Measurements from ENCODE around the gene GAB3.
"Not testable (repeated sequence)": the region's sequence is repeated elsewhere in the genome, so short reads cannot be mapped to it uniquely, and the experiment has no call there.

GAB3 gene

GRCh38 chrX:154724993-154725756 is 25.7 kb downstream of the GAB3 start:
- DNase-seq: no peak

DNA sequence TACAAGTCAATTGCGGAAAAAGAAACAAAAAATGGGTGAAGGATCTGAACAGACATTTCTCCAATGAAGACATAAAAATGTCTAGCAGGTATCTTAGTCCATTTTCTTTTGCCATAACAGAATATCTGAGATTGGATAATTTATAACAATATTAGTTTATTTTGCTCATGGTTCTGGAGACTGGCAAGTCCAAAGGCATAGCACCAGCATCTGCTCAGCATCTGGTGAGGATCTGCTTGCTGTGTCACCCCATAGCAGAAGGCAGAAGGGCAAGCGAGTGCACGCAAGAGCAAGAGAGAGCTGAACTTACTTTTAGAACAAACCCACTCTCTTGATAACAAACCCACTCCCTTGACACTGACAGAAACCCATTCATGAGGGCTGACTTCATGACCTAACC is 29.7 kb downstream of the GAB3 start:
- DNase-seq: no peak

DNA sequence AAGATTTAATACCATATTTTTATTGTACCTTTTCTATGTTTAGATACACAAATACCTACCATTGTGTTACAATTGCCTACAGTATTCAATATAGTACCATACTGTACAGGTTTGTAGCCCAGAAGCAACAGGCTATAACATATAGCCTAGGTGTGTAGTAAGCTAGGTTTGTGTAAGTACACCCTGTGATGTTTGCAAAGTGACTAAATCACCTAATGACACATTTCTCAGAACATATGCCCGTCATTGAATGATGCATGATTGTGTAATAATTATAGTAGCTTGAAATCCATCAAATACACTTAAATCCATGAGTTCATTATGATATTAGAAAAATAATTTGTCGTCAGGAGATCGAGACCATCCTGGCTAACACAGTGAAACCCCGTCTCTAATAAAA is 30.8 kb downstream of the GAB3 start:
- no peak for DNase-seq

DNA sequence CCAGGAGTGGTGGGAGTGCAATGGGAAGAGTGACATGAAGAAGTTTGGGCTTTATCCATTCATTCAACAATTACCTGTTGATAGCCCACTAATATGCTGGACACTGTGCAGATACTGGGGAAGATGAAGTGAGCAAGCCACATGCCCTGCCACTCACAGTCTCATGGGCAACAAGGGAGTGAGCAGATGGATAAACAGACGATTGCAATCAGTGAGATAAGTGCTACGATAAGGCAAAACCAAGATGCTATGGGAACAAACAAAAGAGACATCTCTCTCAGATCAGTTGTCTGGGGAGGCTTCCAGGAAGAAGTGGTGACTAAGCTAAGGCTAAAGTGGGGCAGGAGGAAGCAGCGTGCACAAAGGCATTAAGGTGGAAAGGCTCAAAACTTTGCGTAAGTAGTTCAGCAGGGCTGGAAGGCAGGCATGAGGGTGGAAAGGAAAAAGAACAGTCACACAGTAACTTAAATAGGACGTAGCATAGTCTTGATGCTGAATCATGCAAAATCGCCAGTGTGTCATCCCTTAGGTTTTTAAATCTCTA is 31.7 kb downstream of the GAB3 start:
- DNase-seq: no peak

DNA sequence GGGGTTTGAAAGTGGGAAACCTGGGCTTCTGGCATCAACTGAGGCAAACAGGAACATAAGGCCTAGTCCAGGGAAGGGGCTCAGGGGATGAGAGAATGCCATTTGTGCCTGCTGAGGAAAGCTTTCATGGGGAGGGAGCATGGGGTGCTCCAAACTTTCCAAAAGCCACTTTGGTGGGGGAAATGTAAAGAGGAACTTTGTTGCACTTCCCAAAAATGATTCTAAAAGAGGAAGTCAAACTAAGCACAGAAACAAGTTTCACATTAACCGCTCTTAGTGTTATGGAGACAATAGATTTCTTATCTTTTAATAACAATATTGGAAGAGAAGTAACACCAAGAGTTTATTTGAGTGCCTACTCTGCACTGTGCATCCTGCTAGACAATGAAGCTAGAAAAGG is 32.3 kb downstream of the GAB3 start:
- no peak for DNase-seq

- no peak for DNase-seq
Measured at GRCh38 chrX:154717824-154718223, 33.1 kb downstream of the GAB3 start.

- DNase-seq: no peak
Measured at GRCh38 chrX:154715825-154716224, 35.1 kb downstream of the GAB3 start.

GRCh38 chrX:154714925-154715324 is 36.0 kb downstream of the GAB3 start:
- DNase-seq: peak in 17 of 58 donors; percentile 1 to 65 (median 14)

- DNase-seq: no peak
Measured at GRCh38 chrX:154712781-154713740, 37.8 kb downstream of the GAB3 start.

GRCh38 chrX:154711264-154711663 is 39.6 kb downstream of the GAB3 start:
- no peak for DNase-seq

DNA sequence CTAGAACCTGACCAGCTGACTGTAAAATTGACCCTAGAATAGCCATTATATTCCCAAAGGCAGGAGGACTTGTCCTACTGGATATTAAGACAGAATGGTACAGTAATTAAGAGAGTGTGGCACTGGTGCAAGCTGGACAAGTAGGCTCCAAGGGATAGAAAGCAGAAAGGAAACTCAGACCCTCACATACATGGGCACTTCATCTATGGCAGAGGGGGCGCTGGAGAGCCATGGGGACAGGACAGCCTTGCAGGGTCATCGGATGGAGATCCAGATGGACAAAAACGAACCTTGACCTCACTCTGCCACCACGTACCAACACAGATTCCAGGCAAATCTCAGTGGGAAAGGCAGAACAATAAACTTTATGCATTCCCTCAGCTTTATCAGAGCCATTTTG is 40.6 kb downstream of the GAB3 start:
- DNase-seq: no peak

- no peak for DNase-seq
Measured at GRCh38 chrX:154698630-154699248, 52.1 kb downstream of the GAB3 start.

DNA sequence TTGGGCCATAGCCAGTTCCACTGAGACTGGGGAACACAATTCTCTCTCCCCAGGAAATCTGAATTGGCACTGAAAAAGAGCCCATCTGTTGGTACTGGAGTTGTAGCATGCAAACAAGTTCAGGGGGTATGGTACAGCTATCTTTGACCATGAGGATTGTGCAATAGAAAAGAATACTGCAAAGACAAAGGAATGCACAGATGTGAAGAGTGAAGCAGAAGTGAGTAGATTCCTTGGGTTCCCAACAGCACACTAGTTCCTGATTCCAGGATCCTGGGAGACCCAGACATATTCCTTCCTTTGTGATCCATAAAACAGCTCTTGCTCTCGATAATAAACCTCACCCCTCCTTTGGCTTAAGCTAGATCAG is 54.2 kb downstream of the GAB3 start:
- no peak for DNase-seq

GRCh38 chrX:154695911-154696675 is 54.8 kb downstream of the GAB3 start:
- DNase-seq: peak in 1 of 58 donors; percentile 7

- DNase-seq: no peak
Measured at GRCh38 chrX:154693394-154693793, 57.5 kb downstream of the GAB3 start.

DNA sequence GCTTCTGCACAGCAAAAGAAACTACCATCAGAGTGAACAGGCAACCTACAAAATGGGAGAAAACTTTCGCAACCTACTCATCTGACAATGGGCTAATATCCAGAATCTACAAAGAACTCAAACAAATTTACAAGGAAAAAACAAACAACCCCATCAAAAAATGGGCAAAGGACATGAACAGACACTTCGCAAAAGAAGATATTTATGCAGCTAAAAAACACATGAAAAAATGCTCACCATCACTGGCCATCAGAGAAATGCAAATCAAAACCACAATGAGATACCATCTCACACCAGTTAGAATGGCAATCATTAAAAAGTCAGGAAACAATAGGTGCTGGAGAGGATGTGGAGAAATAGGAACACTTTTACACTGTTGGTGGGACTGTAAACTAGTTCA is 60.4 kb downstream of the GAB3 start:
- not testable (repeated sequence) for DNase-seq

DNA sequence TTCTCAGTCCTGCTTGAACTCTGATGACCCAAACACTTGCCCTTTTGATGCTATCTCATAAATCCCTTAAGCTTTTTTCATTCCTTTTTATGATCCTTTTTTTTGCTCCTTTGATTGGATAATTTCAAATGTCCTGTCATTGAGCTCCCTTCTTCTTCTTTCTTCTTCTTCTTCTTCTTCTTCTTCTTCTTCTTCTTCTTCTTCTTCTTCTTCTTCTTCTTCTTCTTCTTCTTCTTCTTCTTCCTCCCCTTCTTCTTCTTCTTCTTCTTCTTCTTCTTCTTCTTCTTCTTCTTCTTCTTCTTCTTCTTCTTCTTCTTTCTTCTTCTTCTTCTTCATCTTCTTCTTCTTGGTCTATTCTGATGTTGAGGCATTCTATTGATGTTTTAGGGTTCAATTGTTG is 78.8 kb downstream of the GAB3 start:
- DNase-seq: not testable (repeated sequence)

DNA sequence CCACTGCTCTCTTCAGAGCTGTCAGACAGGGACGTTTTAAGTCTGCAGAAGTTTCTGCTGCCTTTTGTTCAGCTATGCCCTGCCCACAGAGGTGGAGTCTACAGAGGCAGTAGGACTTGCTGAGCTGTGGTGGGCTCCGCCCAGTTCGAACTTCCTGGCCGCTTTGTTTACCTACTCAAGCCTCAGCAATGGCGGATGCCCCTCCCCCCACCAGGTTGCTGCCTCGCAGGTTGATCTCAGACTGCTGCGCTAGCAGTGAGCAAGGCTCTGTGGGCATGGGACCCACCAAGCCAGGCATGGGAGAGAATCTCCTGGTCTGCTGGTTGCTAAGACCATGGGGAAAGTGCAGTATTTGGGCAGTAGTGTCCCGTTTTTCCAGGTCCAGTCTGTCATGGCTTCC is 80.0 kb downstream of the GAB3 start:
- not testable (repeated sequence) for DNase-seq

DNA sequence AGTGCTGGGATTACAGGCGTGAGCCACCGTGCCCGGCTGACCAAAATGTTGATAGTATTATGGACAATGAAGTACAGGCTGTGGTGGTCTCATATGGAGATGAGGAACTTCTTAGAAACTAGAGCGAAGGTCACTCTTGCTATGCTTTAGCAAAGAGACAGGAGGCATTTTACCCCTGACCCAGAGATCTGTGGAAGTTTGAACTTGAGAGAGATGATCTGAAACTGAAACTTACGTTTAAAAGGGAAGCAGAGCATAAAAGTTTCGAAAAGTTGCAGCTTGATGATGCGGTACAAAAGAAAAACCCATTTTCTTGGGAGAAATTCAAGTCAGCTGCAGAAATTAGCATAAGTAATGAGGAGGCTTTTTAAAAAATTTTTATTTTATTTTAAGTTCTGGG is 89.0 kb downstream of the GAB3 start:
- DNase-seq: no peak

DNA sequence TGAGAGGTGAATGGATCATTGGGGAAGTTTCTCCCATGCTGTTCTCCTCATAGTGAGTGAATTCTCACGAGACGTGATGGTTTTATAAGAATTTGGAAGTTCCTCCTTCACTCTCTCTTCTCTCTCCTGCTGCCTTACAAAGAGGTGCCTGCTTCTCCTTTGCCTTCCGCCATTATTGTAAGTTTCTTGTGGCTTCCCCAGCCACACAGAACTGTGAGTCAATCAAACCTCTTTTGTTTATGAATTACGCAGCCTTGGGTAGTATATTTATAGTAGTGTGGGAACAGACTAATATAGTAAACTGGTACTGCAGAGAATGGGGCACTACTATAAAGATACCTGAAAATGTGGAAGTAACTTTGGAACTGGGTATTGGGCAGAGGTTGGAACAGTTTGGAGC is 89.7 kb downstream of the GAB3 start:
- no peak for DNase-seq

GRCh38 chrX:154660541-154660940 is 90.3 kb downstream of the GAB3 start:
- DNase-seq: no peak
